GM21723 (cell line): ENCODE results near the gene PCDHGB7.
"Not testable (repeated sequence)": the region's sequence is repeated elsewhere in the genome, so short reads cannot be mapped to it uniquely, and the experiment has no call there.

Experiments used
- ATAC-seq: cut with Tn5 transposase; IDR thresholded peaks from one replicate; pipeline ENCODE4 v1.9.1; 2021; ENCODE audit warnings: mild to moderate bottlenecking, moderate library complexity; ENCODE audit not compliant: unreplicated experiment

PCDHGB7 gene

DNA sequence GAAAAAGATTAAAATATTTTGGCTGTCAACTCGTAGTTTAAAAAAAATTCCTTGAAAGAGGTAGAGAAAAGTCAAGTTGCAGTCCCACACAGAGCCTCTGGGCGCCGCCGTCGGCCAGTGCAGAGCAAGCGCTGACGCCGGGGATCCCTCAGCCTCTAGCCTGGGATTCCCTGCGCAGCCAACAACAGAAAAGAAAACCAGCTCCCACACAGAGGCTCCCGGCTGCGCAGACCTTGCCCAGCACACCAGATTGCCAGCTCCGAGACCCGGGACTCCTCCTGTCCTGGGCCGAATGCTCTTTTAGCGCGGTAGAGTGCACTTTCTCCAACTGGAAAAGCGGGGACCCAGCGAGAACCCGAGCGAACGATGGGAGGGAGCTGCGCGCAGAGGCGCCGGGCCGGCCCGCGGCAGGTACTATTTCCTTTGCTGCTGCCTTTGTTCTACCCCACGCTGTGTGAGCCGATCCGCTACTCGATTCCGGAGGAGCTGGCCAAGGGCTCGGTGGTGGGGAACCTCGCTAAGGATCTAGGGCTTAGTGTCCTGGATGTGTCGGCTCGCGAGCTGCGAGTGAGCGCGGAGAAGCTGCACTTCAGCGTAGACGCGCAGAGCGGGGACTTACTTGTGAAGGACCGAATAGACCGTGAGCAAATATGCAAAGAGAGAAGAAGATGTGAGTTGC lies at the start of gene PCDHGB7:
Gene PCDHGB7 (plus strand): TSS at position 184 of the 679 bp plus-strand sequence. CDS start 183 bp downstream, at position 367.
- peak; percentile 74 for ATAC-seq

DNA sequence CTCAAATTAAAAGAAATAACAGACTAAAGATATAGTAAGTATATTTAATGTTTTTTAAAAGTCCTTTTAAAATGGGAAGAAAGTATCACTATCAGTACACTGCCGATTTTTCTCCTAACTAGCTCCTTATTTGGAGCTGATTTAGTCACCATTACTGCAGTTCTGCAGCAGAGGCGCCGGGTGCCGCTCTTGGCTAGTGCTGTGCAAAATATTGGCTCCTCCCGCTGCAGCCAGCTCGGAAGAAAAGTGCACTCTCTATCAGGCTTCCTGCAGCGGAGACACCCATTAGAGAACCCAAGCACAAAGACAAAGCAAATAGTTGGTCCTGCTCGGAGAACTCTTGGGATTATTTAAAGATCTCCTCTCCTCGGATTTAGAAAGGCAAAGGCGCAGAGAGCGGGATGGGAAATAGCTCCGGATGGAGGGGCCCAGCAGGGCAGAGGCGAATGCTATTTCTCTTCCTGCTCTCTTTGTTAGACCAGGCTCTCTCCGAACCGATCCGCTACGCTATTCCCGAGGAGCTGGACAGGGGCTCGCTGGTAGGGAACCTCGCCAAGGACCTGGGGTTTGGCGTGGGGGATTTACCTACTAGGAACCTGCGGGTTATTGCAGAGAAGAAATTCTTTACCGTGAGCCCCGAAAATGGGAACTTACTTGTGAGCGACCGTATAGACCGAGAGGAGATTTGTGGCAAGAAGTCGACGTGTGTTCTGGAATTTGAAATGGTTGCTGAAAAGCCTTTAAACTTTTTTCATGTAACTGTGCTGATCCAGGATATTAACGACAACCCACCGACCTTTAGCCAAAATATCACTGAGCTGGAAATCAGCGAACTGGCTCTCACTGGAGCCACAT lies 47.3 kb upstream of the PCDHGB7 start, which contains the start of gene PCDHGB3:
Gene PCDHGB3 (plus strand): TSS at position 249 of the 855 bp plus-strand sequence. CDS start 153 bp downstream, at position 402.
- peak; percentile 97 for ATAC-seq

DNA sequence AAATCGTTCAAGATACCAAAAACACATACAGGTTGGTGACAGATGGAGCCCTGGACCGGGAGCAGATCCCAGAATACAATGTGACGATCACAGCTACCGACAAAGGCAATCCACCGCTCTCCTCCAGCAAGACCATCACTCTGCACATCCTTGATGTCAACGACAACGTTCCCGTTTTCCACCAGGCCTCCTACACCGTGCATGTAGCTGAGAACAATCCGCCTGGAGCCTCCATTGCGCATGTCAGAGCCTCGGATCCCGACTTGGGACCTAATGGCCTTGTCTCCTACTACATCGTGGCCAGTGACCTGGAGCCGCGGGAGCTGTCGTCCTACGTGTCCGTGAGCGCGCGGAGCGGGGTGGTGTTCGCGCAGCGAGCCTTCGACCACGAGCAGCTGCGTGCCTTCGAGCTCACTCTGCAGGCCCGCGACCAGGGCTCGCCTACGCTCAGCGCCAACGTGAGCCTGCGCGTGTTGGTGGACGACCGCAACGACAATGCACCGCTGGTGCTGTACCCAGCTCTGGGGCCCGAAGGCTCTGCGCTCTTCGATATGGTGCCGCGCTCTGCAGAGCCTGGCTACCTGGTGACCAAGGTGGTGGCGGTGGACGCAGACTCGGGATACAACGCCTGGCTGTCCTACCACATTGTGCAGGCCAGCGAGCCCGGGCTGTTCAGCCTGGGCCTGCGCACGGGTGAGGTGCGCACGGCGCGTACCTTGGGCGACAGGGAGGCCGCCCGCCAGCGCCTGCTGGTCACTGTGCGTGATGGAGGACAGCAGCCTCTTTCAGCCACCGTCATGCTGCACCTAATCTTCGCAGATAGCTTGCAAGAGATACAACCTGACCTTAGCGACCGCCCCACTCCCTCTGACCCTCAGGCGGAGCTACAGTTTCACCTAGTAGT lies 45.7 kb upstream of the PCDHGB7 start:
- no peak for ATAC-seq

DNA sequence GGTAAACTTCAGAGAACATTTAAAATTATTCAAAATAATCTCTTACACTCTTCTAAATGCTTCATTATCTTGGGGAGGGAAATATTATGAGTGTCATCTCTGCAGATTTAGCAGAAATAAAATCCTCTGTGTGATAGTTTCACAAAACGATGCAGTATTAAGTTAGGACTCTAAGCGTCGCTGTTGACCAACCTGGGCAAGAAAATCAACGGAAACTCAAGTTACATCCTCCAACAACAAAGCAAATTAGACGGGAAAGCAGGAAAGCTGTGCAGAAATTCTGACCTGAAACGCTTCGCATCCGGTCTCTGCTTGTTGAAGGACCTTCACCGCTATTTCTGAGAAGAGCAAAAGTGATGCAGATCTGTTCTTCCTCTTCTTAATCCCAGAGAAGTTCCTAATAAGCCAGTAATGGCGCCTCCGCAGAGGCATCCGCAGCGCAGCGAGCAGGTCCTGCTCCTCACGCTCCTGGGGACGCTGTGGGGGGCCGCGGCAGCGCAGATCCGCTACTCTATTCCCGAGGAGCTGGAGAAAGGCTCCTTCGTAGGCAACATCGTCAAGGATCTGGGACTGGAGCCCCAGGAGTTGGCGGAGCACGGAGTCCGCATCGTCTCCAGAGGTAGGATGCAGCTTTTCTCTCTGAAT lies 43.7 kb upstream of the PCDHGB7 start, which contains the start of gene PCDHGA6:
Gene PCDHGA6 (plus strand): TSS at position 219 of the 645 bp plus-strand sequence. CDS start 193 bp downstream, at position 412.
- ATAC-seq, result no peak

DNA sequence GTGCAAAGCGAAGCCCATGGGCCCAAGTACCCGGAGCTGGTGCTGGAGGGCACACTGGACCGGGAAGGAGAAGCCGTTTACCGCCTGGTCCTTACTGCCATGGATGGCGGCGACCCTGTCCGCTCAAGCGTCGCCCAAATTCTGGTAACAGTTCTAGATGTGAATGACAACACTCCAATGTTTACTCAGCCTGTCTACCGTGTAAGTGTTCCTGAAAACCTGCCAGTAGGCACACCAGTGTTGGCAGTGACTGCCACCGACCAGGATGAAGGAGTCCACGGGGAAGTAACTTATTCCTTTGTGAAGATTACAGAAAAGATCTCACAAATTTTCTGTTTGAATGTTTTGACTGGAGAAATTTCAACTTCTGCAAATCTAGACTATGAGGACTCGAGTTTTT lies 42.9 kb upstream of the PCDHGB7 start:
- ATAC-seq, result no peak

DNA sequence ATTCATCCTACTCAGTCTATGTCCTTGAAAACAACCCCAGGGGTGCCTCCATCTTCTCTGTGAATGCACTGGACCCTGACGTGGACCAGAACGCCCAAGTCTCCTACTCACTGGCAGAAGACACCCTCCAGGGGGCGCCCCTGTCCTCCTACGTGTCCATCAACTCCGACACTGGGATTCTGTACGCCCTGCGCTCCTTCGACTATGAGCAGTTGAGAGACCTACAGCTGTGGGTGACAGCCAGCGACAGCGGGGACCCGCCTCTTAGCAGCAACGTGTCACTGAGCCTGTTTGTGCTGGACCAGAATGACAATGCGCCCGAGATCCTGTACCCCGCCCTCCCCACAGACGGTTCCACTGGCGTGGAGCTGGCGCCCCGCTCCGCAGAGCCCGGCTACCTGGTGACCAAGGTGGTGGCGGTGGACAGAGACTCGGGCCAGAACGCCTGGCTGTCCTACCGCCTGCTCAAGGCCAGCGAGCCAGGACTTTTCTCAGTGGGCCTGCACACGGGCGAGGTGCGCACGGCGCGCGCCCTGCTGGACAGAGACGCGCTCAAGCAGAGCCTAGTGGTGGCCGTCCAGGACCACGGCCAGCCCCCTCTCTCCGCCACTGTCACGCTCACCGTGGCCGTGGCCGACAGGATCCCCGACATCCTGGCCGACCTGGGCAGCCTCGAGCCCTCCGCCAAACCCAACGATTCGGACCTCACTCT lies 41.9 kb upstream of the PCDHGB7 start:
- not testable (repeated sequence) for ATAC-seq

DNA sequence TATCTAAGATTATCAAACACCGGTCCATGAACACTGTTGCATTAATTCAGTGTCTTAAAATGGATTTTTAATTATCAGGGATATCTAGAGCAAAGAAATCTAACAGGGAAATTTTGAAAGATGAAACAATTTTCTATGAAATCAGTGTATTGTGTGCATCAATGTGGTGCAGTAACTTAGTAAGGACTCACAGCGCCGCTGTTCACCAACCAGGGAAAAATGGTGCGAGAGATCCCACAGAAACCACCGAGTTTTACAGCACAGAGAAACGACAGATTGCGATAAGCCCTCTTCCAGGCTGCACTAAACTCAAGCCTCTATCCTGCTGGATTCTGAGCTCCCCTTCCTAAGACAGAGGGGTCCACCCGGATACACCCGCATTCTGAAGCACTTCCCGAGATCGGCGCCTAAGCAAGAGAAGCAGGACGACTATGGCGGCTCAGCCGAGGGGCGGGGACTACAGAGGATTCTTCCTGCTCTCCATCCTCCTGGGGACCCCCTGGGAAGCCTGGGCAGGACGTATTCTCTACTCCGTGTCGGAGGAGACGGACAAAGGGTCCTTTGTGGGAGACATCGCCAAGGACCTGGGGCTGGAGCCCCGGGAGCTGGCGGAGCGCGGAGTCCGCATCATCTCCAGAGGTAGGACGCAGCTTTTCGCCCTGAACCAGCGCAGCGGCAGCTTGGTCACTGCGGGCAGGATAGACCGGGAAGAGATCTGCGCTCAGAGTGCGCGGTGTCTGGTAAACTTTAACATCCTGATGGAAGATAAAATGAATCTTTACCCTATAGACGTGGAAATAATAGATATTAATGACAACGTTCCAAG lies 34.8 kb upstream of the PCDHGB7 start, which contains the start of gene PCDHGA7:
Gene PCDHGA7 (plus strand): TSS at position 274 of the 826 bp plus-strand sequence. CDS start 158 bp downstream, at position 432.
- ATAC-seq, result no peak

DNA sequence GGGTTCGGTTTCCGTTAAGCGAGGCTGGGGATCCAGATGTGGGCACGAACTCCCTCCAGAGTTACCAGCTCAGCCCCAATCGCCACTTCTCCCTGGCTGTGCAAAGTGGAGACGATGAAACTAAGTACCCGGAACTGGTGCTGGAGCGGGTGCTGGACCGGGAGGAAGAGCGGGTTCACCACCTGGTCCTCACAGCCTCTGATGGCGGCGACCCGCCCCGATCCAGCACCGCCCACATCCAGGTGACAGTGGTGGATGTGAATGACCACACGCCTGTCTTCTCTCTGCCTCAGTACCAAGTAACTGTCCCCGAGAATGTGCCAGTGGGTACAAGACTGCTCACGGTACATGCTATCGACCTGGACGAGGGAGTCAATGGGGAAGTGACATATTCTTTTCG lies 34.1 kb upstream of the PCDHGB7 start:
- no peak for ATAC-seq

DNA sequence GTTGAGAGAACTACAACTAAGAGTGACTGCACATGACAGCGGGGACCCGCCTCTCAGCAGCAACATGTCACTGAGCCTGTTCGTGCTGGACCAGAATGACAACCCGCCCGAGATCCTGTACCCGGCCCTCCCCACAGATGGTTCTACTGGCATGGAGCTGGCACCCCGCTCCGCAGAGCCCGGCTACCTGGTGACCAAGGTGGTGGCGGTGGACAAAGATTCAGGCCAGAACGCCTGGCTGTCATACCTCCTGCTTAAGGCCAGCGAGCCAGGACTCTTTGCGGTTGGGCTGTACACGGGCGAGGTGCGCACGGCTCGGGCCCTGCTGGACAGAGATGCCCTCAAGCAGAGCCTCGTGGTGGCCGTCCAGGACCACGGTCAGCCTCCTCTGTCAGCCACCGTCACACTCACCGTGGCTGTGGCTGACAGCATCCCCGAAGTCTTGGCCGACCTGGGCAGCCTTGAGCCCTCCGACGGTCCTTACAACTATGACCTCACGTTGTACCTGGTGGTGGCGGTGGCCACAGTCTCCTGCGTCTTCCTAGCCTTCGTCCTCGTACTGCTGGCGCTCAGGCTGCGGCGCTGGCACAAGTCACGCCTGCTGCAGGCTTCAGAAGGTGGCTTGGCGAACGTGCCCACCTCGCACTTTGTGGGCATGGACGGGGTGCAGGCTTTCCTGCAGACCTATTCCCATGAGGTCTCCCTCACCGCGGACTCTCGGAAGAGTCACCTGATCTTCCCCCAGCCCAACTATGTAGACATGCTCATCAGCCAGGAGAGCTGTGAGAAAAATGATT lies 32.8 kb upstream of the PCDHGB7 start:
- ATAC-seq, result no peak

DNA sequence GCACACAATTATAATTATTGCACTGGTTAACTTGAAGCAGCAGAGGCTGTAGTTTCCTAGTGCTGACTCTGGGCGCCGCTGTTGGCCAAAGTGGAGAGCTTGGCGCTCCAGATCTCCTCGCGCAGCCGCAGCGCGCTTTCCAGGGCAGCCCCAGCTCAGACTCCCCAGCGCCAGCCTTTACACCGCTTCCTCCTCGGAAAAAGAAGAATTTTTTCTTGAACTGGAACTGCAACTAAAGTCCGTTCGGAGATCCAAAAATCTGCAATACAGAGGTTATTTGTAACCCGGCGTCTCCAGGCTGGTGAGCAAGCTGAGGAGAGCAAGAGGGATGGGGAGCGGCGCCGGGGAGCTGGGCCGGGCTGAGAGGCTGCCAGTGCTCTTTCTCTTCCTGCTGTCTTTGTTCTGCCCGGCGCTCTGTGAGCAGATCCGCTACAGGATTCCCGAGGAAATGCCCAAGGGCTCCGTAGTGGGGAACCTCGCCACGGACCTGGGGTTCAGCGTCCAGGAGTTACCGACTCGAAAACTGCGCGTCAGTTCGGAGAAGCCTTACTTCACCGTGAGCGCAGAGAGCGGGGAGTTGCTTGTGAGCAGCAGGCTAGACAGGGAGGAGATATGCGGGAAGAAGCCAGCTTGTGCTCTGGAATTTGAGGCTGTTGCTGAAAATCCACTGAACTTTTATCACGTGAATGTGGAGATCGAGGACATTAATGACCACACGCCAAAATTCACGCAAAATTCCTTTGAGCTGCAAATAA lies 29.7 kb upstream of the PCDHGB7 start, which contains the start of gene PCDHGB4:
Gene PCDHGB4 (plus strand): TSS at position 142 of the 755 bp plus-strand sequence. CDS start 187 bp downstream, at position 329.
- ATAC-seq, result not testable (repeated sequence)

DNA sequence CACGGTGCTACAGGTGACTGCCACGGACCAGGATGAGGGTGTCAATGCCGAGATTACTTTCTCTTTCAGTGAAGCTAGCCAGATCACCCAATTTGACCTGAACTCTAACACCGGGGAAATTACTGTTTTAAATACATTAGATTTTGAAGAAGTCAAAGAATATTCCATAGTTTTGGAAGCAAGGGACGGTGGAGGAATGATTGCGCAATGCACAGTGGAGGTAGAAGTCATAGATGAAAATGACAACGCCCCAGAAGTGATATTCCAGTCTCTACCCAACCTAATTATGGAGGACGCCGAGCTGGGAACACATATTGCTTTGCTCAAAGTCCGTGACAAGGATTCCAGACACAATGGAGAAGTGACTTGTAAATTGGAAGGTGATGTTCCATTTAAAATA lies 28.8 kb upstream of the PCDHGB7 start:
- no peak for ATAC-seq

DNA sequence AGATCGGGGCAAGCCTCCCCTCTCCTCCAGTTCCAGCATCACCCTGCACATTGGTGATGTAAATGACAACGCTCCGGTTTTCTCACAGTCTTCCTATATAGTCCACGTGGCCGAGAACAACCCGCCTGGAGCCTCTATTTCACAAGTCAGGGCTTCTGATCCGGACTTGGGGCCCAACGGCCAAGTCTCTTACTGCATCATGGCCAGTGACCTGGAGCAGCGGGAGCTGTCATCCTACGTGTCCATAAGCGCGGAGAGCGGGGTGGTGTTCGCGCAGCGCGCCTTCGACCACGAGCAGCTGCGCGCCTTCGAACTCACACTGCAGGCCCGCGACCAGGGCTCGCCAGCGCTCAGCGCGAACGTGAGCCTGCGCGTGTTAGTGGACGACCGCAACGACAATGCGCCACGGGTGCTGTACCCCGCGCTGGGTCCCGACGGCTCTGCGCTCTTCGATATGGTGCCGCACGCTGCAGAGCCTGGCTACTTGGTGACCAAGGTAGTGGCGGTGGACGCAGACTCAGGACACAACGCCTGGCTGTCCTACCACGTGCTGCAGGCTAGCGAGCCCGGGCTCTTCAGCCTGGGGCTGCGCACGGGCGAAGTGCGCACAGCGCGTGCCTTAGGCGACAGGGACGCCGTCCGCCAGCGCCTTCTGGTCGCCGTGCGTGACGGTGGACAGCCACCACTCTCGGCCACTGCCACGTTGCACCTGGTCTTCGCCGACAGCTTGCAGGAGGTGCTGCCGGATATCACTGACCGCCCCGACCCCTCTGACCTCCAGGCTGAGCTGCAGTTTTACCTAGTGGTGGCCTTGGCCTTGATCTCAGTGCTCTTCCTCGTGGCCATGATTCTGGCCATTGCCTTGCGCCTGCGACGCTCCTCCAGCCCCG lies 28.1 kb upstream of the PCDHGB7 start:
- no peak for ATAC-seq

DNA sequence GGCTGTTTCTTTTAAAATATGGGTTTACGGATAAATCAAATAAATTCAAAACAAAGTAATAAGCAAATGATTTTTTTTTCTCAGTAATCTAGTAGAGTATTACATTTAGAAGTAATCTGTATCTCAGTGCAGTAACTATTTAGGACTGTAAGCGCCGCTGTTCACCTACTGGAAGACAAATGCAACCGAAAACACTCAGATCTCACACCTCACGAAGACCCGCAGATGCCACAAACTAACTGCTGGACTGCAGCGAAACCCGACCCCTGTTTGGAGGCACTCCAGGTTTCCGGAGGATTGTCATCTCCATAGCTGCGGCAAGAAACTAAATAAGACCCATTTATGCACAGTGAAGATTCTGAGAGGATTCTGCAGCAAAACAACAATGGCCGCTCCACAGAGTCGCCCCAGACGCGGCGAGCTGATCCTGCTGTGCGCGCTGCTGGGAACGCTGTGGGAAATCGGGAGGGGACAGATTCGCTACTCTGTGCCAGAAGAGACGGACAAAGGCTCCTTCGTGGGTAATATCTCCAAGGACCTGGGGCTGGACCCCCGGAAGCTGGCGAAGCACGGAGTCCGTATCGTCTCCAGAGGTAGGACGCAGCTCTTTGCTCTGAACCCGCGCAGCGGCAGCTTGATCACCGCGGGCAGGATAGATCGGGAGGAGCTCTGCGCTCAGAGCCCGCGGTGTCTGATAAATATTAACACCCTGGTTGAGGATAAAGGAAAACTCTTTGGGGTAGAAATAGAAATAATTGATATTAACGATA lies 24.9 kb upstream of the PCDHGB7 start, which contains the start of gene PCDHGA8:
Gene PCDHGA8 (plus strand): TSS at position 205 of the 770 bp plus-strand sequence. CDS start 181 bp downstream, at position 386.
- no peak for ATAC-seq

DNA sequence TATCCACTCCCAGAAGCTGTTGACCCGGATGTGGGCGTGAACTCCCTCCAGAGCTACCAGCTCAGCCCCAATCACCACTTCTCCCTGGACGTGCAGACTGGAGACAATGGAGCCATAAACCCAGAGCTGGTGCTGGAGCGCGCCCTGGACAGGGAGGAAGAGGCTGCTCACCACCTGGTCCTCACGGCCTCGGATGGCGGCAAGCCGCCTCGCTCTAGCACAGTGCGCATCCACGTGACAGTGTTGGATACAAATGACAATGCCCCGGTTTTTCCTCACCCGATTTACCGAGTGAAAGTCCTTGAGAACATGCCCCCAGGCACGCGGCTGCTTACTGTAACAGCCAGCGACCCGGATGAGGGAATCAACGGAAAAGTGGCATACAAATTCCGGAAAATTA lies 24.2 kb upstream of the PCDHGB7 start:
- no peak for ATAC-seq
